ENCODE results near the gene NUP93.

The NUP93 gene

GRCh38 chr16:56892705-56893104, 162.8 kb downstream of the NUP93 start:
- TF ChIP-seq CTCF (IDR thresholded peaks at IDR 0.05; ENCODE audit: borderline replicate concordance, extremely low read depth, low read length, poor library complexity, severe bottlenecking) (no peak), EZH2 (IDR thresholded peaks at IDR 0.05; ENCODE audit: borderline replicate concordance, low read depth, low read length, severe bottlenecking) (no peak)
- no peak overlapping the region for H3K4me3 ChIP-seq (ENCODE audit: low read depth in 1 of 2, low read length in 2 of 2)

GRCh38 chr16:56894331-56894917, 164.5 kb downstream of the NUP93 start:
- H3K36me3 ChIP-seq (ENCODE audit: insufficient read depth, low read length) = no peaks in the 10 kb centered on the region

More at GRCh38 chr16:56892705-56893104, 162.8 kb downstream of the NUP93 start:
- H3K79me2 ChIP-seq (ENCODE audit: insufficient read depth, low read length) = no peaks in the 10 kb centered on the region
- DNase-seq (no peak), ATAC-seq (ENCODE audit: insufficient read depth, low read depth) (no peak)
- no peaks in the 10 kb centered on the region for H4K20me1 ChIP-seq (ENCODE audit: insufficient read depth, low read length)
- H3K9me3 ChIP-seq (ENCODE audit: insufficient read depth, low read length, severe bottlenecking) = no peaks in the 10 kb centered on the region
- no peak overlapping the region for H3K27ac ChIP-seq (ENCODE audit: low read length)
- H3K4me2 ChIP-seq (ENCODE audit: insufficient read depth, low read length) = no peak overlapping the region
- no peaks in the 10 kb centered on the region for H3K27me3 ChIP-seq (ENCODE audit: insufficient read depth, low read length, poor library complexity)
- no peak overlapping the region for H2AFZ ChIP-seq (ENCODE audit: low read depth, low read length)
- no peaks in the 10 kb centered on the region for H3K4me1 ChIP-seq (ENCODE audit: insufficient read depth, low read length)
- no peak overlapping the region for H3K9ac ChIP-seq (ENCODE audit: low read depth, low read length)
- H3K36me3 ChIP-seq (ENCODE audit: insufficient read depth, low read length) = no peaks in the 10 kb centered on the region

GRCh38 chr16:56895813-56896212, 165.9 kb downstream of the NUP93 start:
- no peaks in the 10 kb centered on the region for H3K27me3 ChIP-seq (ENCODE audit: insufficient read depth, low read length, poor library complexity)
- TF ChIP-seq CTCF (IDR thresholded peaks at IDR 0.05; ENCODE audit: borderline replicate concordance, extremely low read depth, low read length, poor library complexity, severe bottlenecking) (no peak), EZH2 (IDR thresholded peaks at IDR 0.05; ENCODE audit: borderline replicate concordance, low read depth, low read length, severe bottlenecking) (no peak)
- no peaks in the 10 kb centered on the region for H3K79me2 ChIP-seq (ENCODE audit: insufficient read depth, low read length)

More at GRCh38 chr16:56894331-56894917, 164.5 kb downstream of the NUP93 start:
- Histone ChIP-seq H3K4me2 (ENCODE audit: insufficient read depth, low read length) (no peak overlapping the region), H3K4me1 (ENCODE audit: insufficient read depth, low read length) (no peaks in the 10 kb centered on the region), H3K79me2 (ENCODE audit: insufficient read depth, low read length) (no peaks in the 10 kb centered on the region), H3K4me3 (ENCODE audit: low read depth in 1 of 2, low read length in 2 of 2) (no peak overlapping the region), H3K27me3 (ENCODE audit: insufficient read depth, low read length, poor library complexity) (no peaks in the 10 kb centered on the region), H3K27ac (ENCODE audit: low read length) (no peak overlapping the region), H3K9me3 (ENCODE audit: insufficient read depth, low read length, severe bottlenecking) (no peaks in the 10 kb centered on the region), H3K9ac (ENCODE audit: low read depth, low read length) (no peak overlapping the region), H2AFZ (ENCODE audit: low read depth, low read length) (no peak overlapping the region), H4K20me1 (ENCODE audit: insufficient read depth, low read length) (no peaks in the 10 kb centered on the region)
- ATAC-seq (ENCODE audit: insufficient read depth, low read depth) (no peak), DNase-seq (no peak)
- TF ChIP-seq EZH2 (IDR thresholded peaks at IDR 0.05; ENCODE audit: borderline replicate concordance, low read depth, low read length, severe bottlenecking) (no peak), CTCF (IDR thresholded peaks at IDR 0.05; ENCODE audit: borderline replicate concordance, extremely low read depth, low read length, poor library complexity, severe bottlenecking) (no peak)

More at GRCh38 chr16:56895813-56896212, 165.9 kb downstream of the NUP93 start:
- H4K20me1 ChIP-seq (ENCODE audit: insufficient read depth, low read length) = no peaks in the 10 kb centered on the region
- H3K9me3 ChIP-seq (ENCODE audit: insufficient read depth, low read length, severe bottlenecking) = no peaks in the 10 kb centered on the region
- no peak overlapping the region for H2AFZ ChIP-seq (ENCODE audit: low read depth, low read length)
- no peak for DNase-seq
- no peak overlapping the region for H3K27ac ChIP-seq (ENCODE audit: low read length)
- no peak for ATAC-seq (ENCODE audit: insufficient read depth, low read depth)
- H3K36me3 ChIP-seq (ENCODE audit: insufficient read depth, low read length) = no peaks in the 10 kb centered on the region
- no peak overlapping the region for H3K4me2 ChIP-seq (ENCODE audit: insufficient read depth, low read length)
- H3K4me1 ChIP-seq (ENCODE audit: insufficient read depth, low read length) = no peaks in the 10 kb centered on the region
- H3K4me3 ChIP-seq (ENCODE audit: low read depth in 1 of 2, low read length in 2 of 2) = no peak overlapping the region
- H3K9ac ChIP-seq (ENCODE audit: low read depth, low read length) = no peak overlapping the region

Data from DND-41 (cell line).